K562 (cell line): ENCODE data around the gene IP6K3. TPM values are rescaled to one million over a fixed set of nuclear protein-coding genes. Genes with fewer than 3 reads are reported as not detected.
A peak's percentile ranks its signal among the peaks of the same experiment; 100 is the strongest.

Source experiments
- BRD4 ChIP-seq: fragments of 200-600 bp; sonication (generic); IDR thresholded peaks from 2 replicates; pipeline ENCODE4 v1.6.1; 2017; ENCODE audit warnings: inconsistent platforms
- GABPB2 ChIP-seq: fragments of 250-450 bp; sonication (Bioruptor Pico); conservative IDR thresholded peaks from 2 replicates; pipeline ENCODE4 v1.5.1; 2021; ENCODE audit warnings: mild to moderate bottlenecking
- GATAD2B ChIP-seq: fragments of 450-650 bp; IDR thresholded peaks from 2 replicates; pipeline ENCODE4 v1.6.1; 2017; ENCODE audit warnings: mild to moderate bottlenecking, borderline replicate concordance
- HDAC8 ChIP-seq: fragments of 450-650 bp; IDR thresholded peaks from 2 replicates; pipeline ENCODE4 v1.6.1; 2016; ENCODE audit warnings: mild to moderate bottlenecking, missing genetic modification characterization, moderate library complexity, missing compliant biosample characterization
- HNRNPLL ChIP-seq: fragments of 200-400 bp; formaldehyde crosslinking; IDR thresholded peaks from 2 replicates; pipeline ENCODE4 v1.6.1; 2017; ENCODE audit warnings: low read length, low read depth, mild to moderate bottlenecking; ENCODE audit not compliant: poor library complexity, severe bottlenecking
- IRF9 ChIP-seq: fragments of 450-650 bp; IDR thresholded peaks from 2 replicates; pipeline ENCODE4 v1.6.1; 2016; ENCODE audit warnings: missing biosample characterization, missing genetic modification characterization
- MCM2 ChIP-seq: fragments of 450-650 bp; IDR thresholded peaks from 2 replicates; pipeline ENCODE4 v1.6.1; 2017; ENCODE audit warnings: low read depth, mild to moderate bottlenecking
- NCOR1 ChIP-seq: fragments of 450-650 bp; IDR thresholded peaks from 2 replicates; pipeline ENCODE4 v1.6.1; 2016; ENCODE audit warnings: mild to moderate bottlenecking, moderate library complexity
- NRF1 ChIP-seq, 2 experiments: fragments of 450-650 bp; IDR thresholded peaks in 1 of 2; conservative IDR thresholded peaks in 1 of 2; 2 replicates each; pipeline ENCODE4 v1.6.1; 2014; ENCODE audit warnings: mild to moderate bottlenecking in 2 of 2
- PCBP2 ChIP-seq: fragments of 200-400 bp; formaldehyde crosslinking; IDR thresholded peaks from 2 replicates; pipeline ENCODE4 v1.6.1; 2018; ENCODE audit warnings: low read length, low read depth, mild to moderate bottlenecking, moderate library complexity; ENCODE audit not compliant: poor library complexity, severe bottlenecking
- RBM39 ChIP-seq: fragments of 200-400 bp; formaldehyde crosslinking; optimal IDR thresholded peaks from 2 replicates; pipeline ENCODE3; 2018; ENCODE audit warnings: low read depth, low read length
- SMAD1 ChIP-seq: fragments of 150-350 bp; IDR thresholded peaks from 2 replicates; pipeline ENCODE4 v1.6.1; 2014; ENCODE audit warnings: low read length, low read depth; ENCODE audit not compliant: partially characterized antibody
- SNAPC5 ChIP-seq: fragments of 250-450 bp; sonication (Bioruptor Pico); IDR thresholded peaks from 2 replicates; pipeline ENCODE4 v1.8.0; 2021; ENCODE audit warnings: moderate library complexity, mild to moderate bottlenecking, inconsistent platforms
- TEAD4 ChIP-seq, 2 experiments: sonication (generic) in 1 of 2; formaldehyde crosslinking in 1 of 2; IDR thresholded peaks; 2 replicates each; pipeline versions ENCODE4 v1.6.1 to v1.8.0; 2012 to 2022; ENCODE audit warnings: borderline replicate concordance in 1 of 2, inconsistent platforms in 1 of 2, low read length in 1 of 2, mild to moderate bottlenecking in 1 of 2, missing genetic modification reagents in 1 of 2
- ZNF24 ChIP-seq: fragments of 450-650 bp; IDR thresholded peaks from 2 replicates; pipeline ENCODE4 v1.6.1; 2016
- ZNF778 ChIP-seq: fragments of 450-650 bp; formaldehyde crosslinking; IDR thresholded peaks from 2 replicates; pipeline ENCODE4 v1.4.0; 2020; ENCODE audit warnings: mild to moderate bottlenecking, moderate library complexity
- polyA plus RNA-seq, 8 experiments: library from polyadenylated mRNA; depleted of rRNA in 4 of 8; stranded (reverse) in 5 of 8; unstranded in 3 of 8; fragments of >200 nt; fragmentation: Nextera tagmentation in 2 of 8; fragmentation: Illumina TruSeq in 1 of 8; extraction: Ambion mirVana in 2 of 8; extraction: Trizol in 1 of 8; gene quantifications; 2 replicates each; pipeline versions ENCODE4 v1.2.1 to v1.2.3, GENCODE V29; 2011 to 2014; ENCODE audit warnings: inconsistent platforms in 1 of 8, missing spikeins in 1 of 8
- total RNA-seq, 7 experiments: library from RNA; depleted of rRNA in 6 of 7; stranded (reverse); fragments of >200 nt in 6 of 7; fragmentation: Illumina TruSeq in 2 of 7; extraction: Trizol in 2 of 7; gene quantifications; 2 replicates each; pipeline versions ENCODE4 v1.2.1 to v1.2.3, GENCODE V29; 2011 to 2021; ENCODE audit warnings: low replicate concordance in 1 of 7
- TF ChIP-seq, protein P1 (sequence below), 3 experiments: fragments of 200-800 bp in 1 of 3; sonication (Bioruptor generic) in 1 of 3; sonication (generic) in 1 of 3; formaldehyde crosslinking in 1 of 3; IDR thresholded peaks; 2 replicates each; pipeline versions ENCODE4 v1.6.1 to v1.8.0; 2016 to 2022; ENCODE audit warnings: mild to moderate bottlenecking in 2 of 3, missing compliant biosample characterization in 2 of 3, missing genetic modification characterization in 2 of 3, missing genetic modification reagents in 1 of 3
- TF ChIP-seq, protein P2 (sequence below): fragments of 450-650 bp; conservative IDR thresholded peaks from 2 replicates; pipeline ENCODE4 v1.6.1; 2016; ENCODE audit warnings: missing genetic modification characterization, low read depth, mild to moderate bottlenecking, control low read depth, missing compliant biosample characterization
- TF ChIP-seq, protein P3 (sequence below): sonication (generic); formaldehyde crosslinking; IDR thresholded peaks from 2 replicates; pipeline ENCODE4 v1.9.0; 2022; ENCODE audit warnings: mild to moderate bottlenecking, missing genetic modification reagents
- TF ChIP-seq, protein P4 (sequence below): sonication (generic); formaldehyde crosslinking; IDR thresholded peaks from 2 replicates; pipeline ENCODE4 v1.8.0; 2022; ENCODE audit warnings: missing genetic modification reagents, mild to moderate bottlenecking, moderate library complexity, borderline replicate concordance

The IP6K3 gene
- total and polyA plus RNA-seq, 9 of the 15 experiments (the other 6 are each of a cell fraction or from before 2014, with no cell fraction given), result not detected

DNA sequence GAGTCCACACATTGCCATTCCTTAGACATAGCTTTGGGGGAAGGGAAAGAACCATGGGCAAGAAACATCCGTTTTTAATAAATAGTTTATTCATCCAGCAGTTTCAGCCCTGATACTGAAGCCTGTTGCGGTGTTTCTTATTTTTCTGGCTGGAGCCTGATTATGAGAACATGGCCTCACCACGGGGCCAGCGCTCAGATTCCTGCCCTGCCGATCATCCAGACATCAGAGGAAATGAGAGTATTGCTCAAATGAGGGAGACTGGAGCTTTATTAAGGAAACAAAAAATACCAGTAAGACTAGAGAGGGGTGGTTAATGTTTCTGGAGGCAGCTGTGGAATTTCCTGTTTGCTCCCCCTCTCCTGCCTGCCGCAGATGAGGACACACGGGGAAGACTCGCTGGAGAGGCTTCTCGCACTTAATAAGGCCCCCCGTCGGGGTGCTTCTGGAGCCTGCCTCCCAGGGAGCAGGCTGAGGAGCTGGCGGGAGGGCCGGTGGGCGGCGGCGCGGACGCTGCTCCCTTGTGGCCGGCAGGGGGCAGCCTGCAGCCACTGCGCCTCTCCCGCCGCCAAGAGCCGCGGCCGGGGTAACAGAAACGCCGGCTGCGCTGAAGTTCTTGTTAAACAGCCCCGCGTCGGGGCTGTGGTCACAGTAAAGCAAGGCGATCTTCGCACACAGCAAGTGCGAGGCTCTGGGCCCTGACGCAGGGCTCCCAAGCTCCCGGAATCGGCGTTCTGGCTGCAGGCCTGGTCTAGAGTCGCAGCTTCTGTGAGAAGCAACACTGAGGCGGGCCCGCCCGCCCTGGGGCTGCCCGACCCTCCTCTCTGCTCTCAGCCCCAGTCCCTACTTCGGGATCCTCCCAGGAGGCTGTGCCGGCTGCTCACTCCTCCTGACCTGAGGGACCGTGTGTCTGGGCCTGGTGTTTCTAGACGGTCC is 24.7 kb upstream of the IP6K3 start (continued):
- TF ChIP-seq HNRNPLL (peak; percentile 68), GATAD2B (no peak), SNAPC5 (CRISPR knock-in tag) (no peak), PCBP2 (no peak), SMAD1 (peak; percentile 37), RBM39 (no peak), NCOR1 (no peak), NRF1 (conservative IDR thresholded peaks at IDR 0.05 in 1 of 2, IDR thresholded peaks at IDR 0.05 in 1 of 2) (peak; percentile 48 to 65; a peak in 3 of 4 replicates), HDAC8 (no peak), TEAD4 (IDR thresholded peaks at IDR 0.05; ENCODE audit: low read length) (no peak), TEAD4 (CRISPR knock-in tag; IDR thresholded peaks at IDR 0.05; ENCODE audit: borderline replicate concordance) (no peak), BRD4 (no peak), ZNF778 (CRISPR knock-in tag) (no peak), GABPB2 (CRISPR knock-in tag) (no peak), IRF9 (no peak), MCM2 (no peak), ZNF24 (peak; percentile 60)
- TF ChIP-seq, protein P1, sequence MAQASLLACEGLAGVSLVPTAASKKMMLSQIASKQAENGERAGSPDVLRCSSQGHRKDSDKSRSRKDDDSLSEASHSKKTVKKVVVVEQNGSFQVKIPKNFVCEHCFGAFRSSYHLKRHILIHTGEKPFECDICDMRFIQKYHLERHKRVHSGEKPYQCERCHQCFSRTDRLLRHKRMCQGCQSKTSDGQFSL (CRISPR knock-in tag; IDR thresholded peaks at IDR 0.05), result no peak
- TF ChIP-seq, protein P1 (tag; IDR thresholded peaks at IDR 0.05), result no peak
- TF ChIP-seq, protein P2, sequence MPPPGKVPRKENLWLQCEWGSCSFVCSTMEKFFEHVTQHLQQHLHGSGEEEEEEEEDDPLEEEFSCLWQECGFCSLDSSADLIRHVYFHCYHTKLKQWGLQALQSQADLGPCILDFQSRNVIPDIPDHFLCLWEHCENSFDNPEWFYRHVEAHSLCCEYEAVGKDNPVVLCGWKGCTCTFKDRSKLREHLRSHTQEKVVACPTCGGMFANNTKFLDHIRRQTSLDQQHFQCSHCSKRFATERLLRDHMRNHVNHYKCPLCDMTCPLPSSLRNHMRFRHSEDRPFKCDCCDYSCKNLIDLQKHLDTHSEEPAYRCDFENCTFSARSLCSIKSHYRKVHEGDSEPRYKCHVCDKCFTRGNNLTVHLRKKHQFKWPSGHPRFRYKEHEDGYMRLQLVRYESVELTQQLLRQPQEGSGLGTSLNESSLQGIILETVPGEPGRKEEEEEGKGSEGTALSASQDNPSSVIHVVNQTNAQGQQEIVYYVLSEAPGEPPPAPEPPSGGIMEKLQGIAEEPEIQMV (tag), result no peak
- TF ChIP-seq, protein P3, sequence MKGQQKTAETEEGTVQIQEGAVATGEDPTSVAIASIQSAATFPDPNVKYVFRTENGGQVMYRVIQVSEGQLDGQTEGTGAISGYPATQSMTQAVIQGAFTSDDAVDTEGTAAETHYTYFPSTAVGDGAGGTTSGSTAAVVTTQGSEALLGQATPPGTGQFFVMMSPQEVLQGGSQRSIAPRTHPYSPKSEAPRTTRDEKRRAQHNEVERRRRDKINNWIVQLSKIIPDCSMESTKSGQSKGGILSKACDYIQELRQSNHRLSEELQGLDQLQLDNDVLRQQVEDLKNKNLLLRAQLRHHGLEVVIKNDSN (CRISPR knock-in tag), result 0 out of 2 replicates have a peak, but pooled peaks have one; percentile 19
- TF ChIP-seq, protein P4, sequence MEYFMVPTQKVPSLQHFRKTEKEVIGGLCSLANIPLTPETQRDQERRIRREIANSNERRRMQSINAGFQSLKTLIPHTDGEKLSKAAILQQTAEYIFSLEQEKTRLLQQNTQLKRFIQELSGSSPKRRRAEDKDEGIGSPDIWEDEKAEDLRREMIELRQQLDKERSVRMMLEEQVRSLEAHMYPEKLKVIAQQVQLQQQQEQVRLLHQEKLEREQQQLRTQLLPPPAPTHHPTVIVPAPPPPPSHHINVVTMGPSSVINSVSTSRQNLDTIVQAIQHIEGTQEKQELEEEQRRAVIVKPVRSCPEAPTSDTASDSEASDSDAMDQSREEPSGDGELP (CRISPR knock-in tag), result peak; percentile 34; the same call in 1 of the 2 replicates
